ENCODE results near the gene CDH20.

The CDH20 gene

DNA sequence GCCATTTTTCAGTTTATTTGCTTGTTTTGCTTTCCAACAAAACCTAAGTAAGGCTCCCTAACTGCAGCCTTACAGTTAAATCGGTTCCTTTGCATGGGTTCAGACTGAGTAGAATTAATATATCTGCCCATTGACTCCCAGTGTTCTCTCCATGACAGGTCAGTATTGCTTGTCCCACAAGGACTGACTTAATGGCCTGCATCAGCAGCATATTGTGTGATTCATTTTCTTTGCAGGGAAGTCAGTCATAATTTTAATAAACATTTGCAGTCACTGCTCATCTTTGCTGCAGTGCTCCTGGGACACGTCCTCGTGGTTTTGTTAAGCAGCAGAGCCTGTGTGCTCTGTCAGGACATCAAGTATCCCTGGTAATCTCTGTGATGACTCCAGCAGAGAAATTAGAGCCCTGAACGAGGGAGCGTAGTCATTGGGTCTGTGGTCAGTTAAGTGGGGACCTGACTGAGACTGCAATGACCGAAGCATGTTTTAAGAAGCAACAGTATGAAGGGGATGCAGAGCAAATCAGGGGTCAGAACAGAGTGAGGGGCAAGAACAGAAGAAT, 93.3 kb downstream of the CDH20 start:
- DNase-seq (ENCODE audit: low spot score) = no peak

GRCh38 chr18:61428266-61428665, 95.0 kb downstream of the CDH20 start:
- no peak for DNase-seq (ENCODE audit: low spot score)

DNA sequence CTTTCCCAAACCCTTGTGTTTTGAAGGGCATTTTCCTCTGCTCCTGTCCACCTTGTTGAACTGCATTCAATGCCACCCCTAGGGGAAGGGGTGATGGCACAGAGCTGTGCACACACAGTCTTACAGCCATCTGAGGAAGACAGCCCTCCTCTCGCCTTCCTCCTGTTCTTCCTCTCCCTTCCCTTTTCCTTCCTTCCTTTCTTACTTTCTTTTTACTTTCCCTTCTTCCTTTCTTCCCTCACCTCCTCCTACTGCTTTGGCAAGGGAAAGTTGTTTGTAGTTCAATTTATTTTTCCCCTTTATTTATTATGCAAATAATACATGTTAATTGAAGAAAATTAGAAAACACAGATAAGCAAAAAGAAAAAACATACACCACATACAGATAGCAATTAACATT, 99.4 kb downstream of the CDH20 start:
- no peak for DNase-seq (ENCODE audit: low spot score)

DNA sequence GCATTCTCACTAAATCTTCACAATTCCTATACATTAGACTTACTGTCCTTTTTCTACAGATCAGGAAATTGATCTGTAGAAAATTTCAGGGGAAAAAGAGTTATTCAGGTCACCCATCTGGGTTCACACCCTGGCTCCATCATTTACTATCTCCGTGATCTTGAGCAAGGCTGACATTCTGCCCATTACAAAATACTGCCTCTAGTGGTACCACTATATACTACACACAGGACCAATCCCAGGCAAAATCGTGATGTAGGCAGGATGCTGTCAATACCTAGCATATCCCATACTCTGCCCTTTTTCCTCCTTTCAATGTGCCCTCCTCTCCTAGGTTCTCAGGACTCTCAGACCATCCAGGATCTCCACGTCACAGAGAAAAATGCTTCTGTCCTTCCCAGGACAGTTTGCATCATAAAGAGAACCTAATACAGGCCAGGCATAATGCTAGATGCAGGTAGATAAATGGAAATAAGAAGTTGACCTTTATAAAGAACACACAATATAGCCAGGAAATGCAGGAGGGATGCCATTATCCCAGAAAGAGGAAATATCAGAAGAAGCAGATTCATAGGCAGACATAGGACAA, 101.9 kb downstream of the CDH20 start:
- peak; percentile 77 for DNase-seq (ENCODE audit: low spot score)

DNA sequence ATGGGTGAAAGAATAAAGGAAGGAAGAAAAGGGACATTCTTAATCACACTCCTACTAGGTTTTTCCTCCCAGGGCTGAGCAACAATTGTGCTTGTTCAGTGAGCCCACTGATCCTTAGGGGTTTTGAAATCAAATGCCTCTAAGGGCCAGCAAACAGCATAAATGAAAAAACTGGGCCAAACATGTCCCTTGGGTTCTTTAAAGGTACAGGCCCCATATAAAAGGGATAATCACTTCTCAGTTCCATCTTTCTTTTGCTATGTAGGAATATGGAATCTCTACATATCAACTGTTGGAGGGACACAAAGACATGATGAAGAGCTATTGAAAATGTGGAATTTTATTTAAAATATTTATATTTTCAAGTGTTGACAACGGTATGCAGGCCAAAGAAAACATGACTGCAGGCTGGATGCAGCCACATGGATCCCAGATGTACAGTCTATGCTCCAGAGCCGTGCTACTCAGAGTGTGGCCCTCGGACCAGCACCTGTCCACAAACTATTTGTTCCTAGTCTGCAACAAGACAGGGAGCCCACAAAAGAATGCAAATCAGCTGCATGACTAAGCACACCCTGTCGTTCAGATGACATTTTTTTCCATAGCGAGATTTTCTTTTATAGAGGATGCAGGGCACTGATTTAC, 110.0 kb downstream of the CDH20 start:
- no peak for DNase-seq (ENCODE audit: low spot score)

- no peak for DNase-seq (ENCODE audit: low spot score)
Measured at GRCh38 chr18:61448316-61448715, 115.1 kb downstream of the CDH20 start.

DNA sequence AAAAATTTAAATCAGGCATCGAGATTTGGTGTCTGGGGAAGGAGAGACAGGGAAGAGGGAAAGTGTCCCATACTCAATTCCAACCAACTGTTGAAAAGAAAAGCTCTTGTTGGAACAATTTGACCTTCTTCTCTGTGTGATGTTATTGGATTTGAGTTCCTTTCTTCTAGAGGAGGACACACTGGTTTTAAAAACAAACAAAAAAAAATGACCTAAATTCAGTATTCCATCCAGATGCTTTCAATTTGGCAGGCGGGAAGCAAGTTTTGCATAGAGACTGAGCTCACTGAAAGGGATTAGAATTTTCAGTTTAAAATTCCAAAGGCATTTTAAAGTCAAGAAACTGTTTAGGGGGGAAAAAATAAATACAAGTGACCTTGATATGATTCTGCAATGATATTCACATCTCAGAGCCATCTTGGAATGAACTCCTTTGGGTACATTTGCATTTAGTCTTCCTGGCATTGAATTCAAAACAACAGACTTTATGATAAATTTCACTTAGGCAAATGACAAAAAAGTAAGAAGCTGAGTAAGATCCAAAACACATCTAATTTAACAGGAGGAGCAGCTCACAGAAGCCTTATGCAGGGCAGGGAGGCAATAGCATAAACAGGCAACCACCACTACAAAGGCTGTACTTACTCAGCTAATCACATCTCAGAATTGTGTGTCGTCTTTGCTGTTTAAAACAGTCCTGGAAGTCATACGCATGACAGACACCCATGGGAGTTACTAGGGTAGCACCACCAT, 126.8 kb downstream of the CDH20 start:
- DNase-seq (ENCODE audit: low spot score) = no peak

DNA sequence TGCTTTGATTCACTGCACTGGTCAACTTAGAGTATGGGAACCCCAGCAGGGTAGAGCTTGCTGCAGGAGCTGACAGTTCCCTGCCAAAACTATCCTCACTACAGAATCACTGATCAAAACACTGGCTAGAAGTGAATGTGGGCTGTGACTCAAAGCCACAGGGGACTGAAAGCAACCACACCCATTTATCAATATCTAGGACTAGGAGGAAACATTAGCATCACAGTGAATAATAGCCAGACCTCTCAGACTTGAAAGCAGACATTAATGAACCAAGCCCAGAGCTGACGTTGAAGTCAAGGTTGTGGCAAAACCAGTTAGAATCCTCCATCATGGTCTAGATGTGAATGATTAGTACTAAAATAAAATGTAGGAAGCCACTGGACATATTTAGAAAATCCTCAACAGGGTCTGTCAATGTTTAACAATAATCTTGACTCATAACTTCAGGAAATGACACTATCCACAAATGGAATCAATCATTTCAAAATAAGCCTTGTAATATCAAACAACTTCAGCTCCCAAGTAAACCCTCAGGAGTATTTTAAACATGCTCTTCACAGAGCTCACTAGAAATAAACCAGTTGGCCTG, 131.4 kb downstream of the CDH20 start:
- no peak for DNase-seq (ENCODE audit: low spot score)

- DNase-seq (ENCODE audit: low spot score) = no peak
Measured at GRCh38 chr18:61466736-61467135, 133.5 kb downstream of the CDH20 start.

- DNase-seq (ENCODE audit: low spot score) = no peak
Measured at GRCh38 chr18:61470031-61470674, 136.9 kb downstream of the CDH20 start.

GRCh38 chr18:61471541-61471940, 138.3 kb downstream of the CDH20 start:
- DNase-seq (ENCODE audit: low spot score) = no peak

GRCh38 chr18:61471942-61472341, 138.7 kb downstream of the CDH20 start:
- DNase-seq (ENCODE audit: low spot score) = no peak

DNA sequence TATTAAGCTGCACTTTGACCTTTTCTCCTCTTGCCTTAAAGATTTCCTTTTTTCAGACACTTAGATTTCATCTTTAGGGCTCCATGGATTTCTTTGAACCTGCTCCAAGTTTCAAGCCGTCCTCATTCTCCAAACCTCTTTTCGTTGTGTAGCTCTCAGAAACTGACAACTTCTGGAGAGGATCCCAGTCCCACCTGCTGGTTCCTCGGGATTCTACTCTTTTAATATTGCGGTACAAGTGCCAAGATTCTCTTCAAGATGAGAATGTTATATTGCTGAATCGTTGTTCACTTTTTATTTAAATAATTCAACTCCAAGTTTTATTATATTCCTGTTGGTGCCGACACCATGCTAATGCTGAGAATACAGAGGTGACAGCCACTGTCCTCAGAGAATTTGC, 141.1 kb downstream of the CDH20 start:
- DNase-seq (ENCODE audit: low spot score) = no peak

DNA sequence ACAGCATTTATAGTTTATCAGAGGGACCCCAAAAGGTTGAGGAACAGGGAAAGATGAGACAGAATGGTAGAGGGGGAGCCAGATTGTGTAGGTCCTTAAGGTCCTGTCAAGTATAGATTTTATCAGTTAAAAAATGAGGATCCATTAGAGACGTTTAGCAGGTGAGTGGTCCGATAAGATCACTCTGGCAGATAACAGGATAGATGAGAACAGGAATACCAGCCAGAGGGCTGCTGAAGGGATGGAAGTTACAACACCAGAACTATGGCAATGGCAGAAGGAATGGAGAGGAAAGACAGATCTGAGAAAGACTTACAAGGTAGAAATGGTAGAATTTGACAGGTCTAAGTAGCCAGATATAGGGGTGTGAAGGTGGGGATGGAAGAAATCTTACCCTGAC, 141.7 kb downstream of the CDH20 start:
- DNase-seq (ENCODE audit: low spot score) = no peak

GRCh38 chr18:61475931-61476330, 142.7 kb downstream of the CDH20 start:
- no peak for DNase-seq (ENCODE audit: low spot score)

DNA sequence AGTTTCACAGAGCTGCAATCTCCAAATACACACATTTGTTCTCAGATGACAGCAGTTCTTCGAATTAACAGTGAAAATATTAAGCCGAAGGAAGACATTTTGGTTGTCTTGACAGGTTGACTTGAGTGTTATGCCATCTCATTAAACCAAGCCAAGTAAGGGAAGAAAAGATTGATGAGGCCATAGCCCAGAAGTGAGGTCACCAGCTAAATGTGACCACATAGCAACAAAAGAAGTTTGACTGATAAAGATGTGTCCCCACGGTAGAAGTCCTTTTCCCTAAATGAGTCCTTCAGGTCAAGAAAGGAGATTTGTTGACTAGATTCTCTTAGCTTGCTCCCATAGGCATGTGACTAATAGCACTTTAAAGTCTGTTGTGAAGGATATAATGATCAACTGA, 156.1 kb downstream of the CDH20 start:
- DNase-seq (ENCODE audit: low spot score) = no peak

DNA sequence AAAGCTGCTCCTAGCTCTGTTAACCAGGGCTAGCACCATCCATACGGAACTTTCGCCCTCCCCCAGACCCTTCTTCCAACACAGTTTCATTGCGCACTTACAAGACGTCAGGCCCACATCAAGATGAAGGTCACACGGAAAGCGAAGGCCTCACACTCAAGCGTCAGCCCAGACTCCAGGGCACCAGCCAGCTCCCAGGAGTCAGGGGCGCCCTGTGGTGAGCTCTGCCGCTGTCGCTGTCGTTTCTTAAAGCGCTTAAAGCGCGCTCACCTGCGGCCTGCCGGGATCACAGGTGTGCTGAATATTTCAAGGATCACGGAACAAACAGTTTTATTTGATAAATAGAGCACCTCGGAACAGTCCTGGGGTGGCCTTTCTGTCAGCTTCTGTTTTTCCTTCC, 163.1 kb downstream of the CDH20 start:
- DNase-seq (ENCODE audit: low spot score) = no peak

DNA sequence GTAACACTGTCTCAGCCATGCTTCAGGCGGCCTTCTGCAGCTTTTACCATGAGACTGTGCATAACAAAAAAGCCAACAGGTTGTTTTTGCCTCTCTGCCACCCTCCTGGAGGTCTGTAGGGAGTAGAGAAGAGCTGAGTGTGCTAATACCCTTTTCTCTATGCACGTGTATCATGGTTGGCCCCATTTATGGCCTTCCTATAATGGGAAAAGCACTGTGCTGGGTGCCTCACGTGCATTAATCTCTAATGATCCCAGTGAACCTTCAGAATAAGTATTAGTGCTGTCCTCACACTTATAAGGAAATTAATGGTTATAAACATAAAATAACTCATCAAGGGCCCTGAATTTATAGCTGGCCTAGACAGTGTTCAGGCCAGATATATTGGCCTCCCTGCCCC, 164.2 kb downstream of the CDH20 start:
- DNase-seq (ENCODE audit: low spot score) = no peak

DNA sequence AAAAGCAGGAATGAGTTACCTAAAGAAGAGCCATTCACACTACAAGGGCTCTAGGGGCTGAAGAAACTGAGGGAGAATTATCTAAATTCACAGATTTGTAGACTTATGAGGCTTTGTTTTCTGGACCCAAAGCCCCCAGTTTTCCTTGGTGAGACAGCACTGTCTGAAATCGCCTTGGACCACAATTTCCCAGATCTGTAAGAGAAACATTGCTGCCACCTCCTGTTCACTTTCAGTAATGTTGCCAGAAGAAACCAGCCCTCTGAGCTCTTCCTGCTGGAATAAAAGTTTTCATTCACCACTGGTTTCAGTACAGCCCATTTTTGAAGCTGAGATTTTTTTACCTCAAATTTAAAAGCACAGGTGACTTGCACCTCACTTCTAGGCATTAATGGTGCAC, 169.2 kb downstream of the CDH20 start:
- DNase-seq (ENCODE audit: low spot score) = peak; percentile 76

DNA sequence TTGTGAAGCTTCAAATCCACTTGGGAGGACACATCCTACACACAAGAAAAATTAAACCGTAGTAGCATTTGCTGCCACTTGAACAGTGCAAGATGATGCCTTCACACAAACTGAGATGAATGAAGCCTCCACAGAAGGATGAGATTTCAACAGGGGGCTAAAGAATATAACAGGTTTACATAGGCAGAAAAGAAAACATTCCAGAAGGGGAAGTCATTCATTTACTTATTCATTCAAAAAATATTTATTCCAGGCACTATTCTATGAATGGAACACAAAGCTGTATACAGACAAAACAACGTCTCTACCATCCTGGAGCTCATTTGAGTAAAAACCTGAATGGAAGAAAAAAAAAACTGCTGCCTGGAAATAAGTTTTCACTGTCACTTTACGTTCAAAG, 170.5 kb downstream of the CDH20 start:
- no peak for DNase-seq (ENCODE audit: low spot score)

DNA sequence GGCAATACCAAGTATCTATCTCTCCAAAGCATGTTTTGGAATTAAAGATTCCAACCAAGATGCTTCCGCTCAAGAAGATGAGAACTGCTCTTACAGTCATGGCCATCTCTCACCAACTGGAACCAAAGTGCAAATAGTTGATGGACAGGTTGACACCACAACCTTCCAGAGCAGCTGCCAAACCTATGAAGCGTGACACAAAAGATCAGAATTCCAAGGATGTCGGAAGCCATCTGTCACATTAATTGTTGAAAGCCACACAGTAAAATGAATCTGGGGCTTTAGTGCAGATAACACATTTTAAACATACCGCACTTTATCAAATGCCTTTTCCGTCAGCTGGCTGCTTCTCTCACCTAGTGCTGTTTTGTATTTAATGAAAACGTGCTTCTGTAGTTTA, 195.7 kb downstream of the CDH20 start:
- DNase-seq (ENCODE audit: low spot score) = no peak

DNA sequence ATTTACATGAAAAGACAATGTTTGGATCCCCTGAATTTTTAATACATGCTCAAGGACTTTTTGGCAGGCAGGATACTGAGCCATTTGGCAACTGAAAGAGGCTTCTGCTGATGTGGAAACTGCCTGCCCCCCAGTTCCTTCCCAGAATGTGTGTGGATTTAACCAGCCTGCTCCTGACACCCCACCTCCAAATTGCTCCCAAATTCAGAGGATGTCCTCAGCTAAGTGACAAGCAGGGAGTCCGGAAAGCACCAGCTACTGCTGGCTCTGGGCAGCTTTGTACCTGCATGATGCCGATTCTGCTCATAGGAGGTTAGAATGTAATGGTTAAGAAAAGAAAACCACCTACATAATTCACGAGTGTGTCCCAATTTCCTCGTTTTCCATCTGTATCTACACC, 197.5 kb downstream of the CDH20 start:
- DNase-seq (ENCODE audit: low spot score) = no peak
